Astrocyte (in vitro differentiated cells and primary cell): Measurements from ENCODE around the gene RUNX3.

Experiments used
- EZH2 ChIP-seq: IDR thresholded peaks from 2 replicates; pipeline ENCODE4 v1.6.1; 2012; ENCODE audit warnings: mild to moderate bottlenecking, low read length, inconsistent platforms; ENCODE audit not compliant: insufficient read depth
- TF ChIP-seq, protein P1 (sequence below): IDR thresholded peaks from 2 replicates; pipeline ENCODE4 v1.5.1; 2011; ENCODE audit warnings: low read depth, mild to moderate bottlenecking, inconsistent platforms, low read length, moderate library complexity; ENCODE audit not compliant: insufficient read depth

DNA sequence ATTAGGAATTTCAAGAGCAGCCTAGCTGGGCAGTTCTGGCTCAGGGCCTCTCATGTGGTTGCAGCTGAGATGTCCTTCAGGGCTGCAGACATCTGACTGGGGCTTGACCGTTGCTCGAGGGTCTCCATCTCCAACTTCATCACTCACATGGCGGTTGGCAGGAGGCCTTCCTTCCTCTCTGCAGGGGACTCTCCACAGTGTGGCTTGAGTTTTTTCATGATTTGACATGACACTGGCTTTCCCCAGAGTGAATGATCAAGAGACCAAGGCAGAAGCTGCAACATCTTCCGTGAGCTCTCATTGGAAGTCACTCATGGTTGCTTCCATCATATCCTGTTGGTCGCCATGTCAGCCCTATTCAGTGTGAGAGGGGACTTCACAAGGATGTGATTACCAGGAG, 74.6 kb downstream of the RUNX3 start:
- TF ChIP-seq, protein P1, sequence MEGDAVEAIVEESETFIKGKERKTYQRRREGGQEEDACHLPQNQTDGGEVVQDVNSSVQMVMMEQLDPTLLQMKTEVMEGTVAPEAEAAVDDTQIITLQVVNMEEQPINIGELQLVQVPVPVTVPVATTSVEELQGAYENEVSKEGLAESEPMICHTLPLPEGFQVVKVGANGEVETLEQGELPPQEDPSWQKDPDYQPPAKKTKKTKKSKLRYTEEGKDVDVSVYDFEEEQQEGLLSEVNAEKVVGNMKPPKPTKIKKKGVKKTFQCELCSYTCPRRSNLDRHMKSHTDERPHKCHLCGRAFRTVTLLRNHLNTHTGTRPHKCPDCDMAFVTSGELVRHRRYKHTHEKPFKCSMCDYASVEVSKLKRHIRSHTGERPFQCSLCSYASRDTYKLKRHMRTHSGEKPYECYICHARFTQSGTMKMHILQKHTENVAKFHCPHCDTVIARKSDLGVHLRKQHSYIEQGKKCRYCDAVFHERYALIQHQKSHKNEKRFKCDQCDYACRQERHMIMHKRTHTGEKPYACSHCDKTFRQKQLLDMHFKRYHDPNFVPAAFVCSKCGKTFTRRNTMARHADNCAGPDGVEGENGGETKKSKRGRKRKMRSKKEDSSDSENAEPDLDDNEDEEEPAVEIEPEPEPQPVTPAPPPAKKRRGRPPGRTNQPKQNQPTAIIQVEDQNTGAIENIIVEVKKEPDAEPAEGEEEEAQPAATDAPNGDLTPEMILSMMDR = no peak
- no peak for TF ChIP-seq EZH2
